ENCODE results near the gene SMAD3. TPM values are rescaled to one million over a fixed set of nuclear protein-coding genes. Genes with fewer than 3 reads are reported as not detected.

The SMAD3 gene
- total RNA-seq, 1 experiment from 2014 or later = 89.2 TPM

- H3K9ac ChIP-seq (ENCODE audit: low read length) = no peak overlapping the region
- H3K27me3 ChIP-seq (ENCODE audit: insufficient read depth, low read length) = no peaks in the 10 kb centered on the region
- H3K36me3 ChIP-seq (ENCODE audit: control insufficient read depth in 1 of 2, insufficient read depth in 2 of 2, low read length in 2 of 2) = peaks cover 2 to 40% of the 10 kb centered on the region in 2 experiments; a peak in 2 of 4 replicates
- H3K4me1 ChIP-seq (ENCODE audit: control insufficient read depth in 1 of 2, insufficient read depth in 2 of 2, low read length in 2 of 2) = peaks cover 16 to 64% of the 10 kb centered on the region in 2 experiments
- BruUV-seq (replicated peaks) = no TSS peak
- TF ChIP-seq RAD21 (IDR thresholded peaks at IDR 0.05; ENCODE audit: low read depth) (no peak), ELF1 (IDR thresholded peaks at IDR 0.05; ENCODE audit: borderline replicate concordance, low read depth) (no peak), CTCF (IDR thresholded peaks at IDR 0.05 in 2 of 3, conservative IDR thresholded peaks at IDR 0.05 in 1 of 3; ENCODE audit: borderline replicate concordance in 1 of 3, insufficient read depth in 1 of 3, low read depth in 2 of 3, low read length in 2 of 3) (0 out of 6 replicates have a peak, but pooled peaks of 1 of the 3 experiments have one; percentile 20)
- ATAC-seq (peak; percentile 57), DNase-seq (ENCODE audit: low read depth, low spot score) (no peak)
- intact Hi-C loops (cut with micrococcal nuclease) = no loop called here
- ChIA-PET POLR2A (no interaction called here), CTCF (interaction anchor here (0.9 kb wide), 1 partner anchor 202 kb away, joined by 3 read pairs; no protein-coding TSS in a partner anchor), RAD21 (ENCODE audit: low non-redundant PET in 1 of 2, low total read pairs in 2 of 2, uncharacterized antibody in 2 of 2, unreplicated experiment in 2 of 2) (no interaction called here)
- no peak overlapping the region for H2AFZ ChIP-seq (ENCODE audit: low read depth, low read length, poor library complexity, severe bottlenecking)
- H3K4me2 ChIP-seq (ENCODE audit: low read length) = no peak overlapping the region
- no peaks in the 10 kb centered on the region for H3K9me3 ChIP-seq (ENCODE audit: control insufficient read depth in 1 of 2, insufficient read depth in 1 of 2, low read depth in 1 of 2, low read length in 2 of 2)
- H4K20me1 ChIP-seq (ENCODE audit: insufficient read depth) = no peaks in the 10 kb centered on the region
- H3K9me2 ChIP-seq (ENCODE audit: insufficient read depth) = no peaks in the 10 kb centered on the region
- no peak overlapping the region for H3K4me3 ChIP-seq (replicated peaks in 1 of 2; ENCODE audit: low read depth in 1 of 2, low read length in 2 of 2)
- H3K79me2 ChIP-seq (ENCODE audit: insufficient read depth, low read length) = peaks cover 65% of the 10 kb centered on the region
- peak overlapping the region; percentile 18; the same call in 1 of the 2 replicates for H3K27ac ChIP-seq (ENCODE audit: low read depth, low read length)
Observed at GRCh38 chr15:67164811-67165253, 99.4 kb downstream of the SMAD3 start.

GRCh38 chr15:67165254-67166253 lies 100.2 kb downstream of the SMAD3 start:
- CTCF ChIA-PET = interaction anchor here (0.9 kb wide), 1 partner anchor 202 kb away, joined by 3 read pairs; no protein-coding TSS in a partner anchor
- Histone ChIP-seq H3K9me2 (ENCODE audit: insufficient read depth) (no peaks in the 10 kb centered on the region), H3K9ac (ENCODE audit: low read length) (no peak overlapping the region), H2AFZ (ENCODE audit: low read depth, low read length, poor library complexity, severe bottlenecking) (no peak overlapping the region), H3K4me1 (ENCODE audit: control insufficient read depth in 1 of 2, insufficient read depth in 2 of 2, low read length in 2 of 2) (peaks cover 16 to 59% of the 10 kb centered on the region in 2 experiments), H3K9me3 (ENCODE audit: control insufficient read depth in 1 of 2, insufficient read depth in 1 of 2, low read depth in 1 of 2, low read length in 2 of 2) (no peaks in the 10 kb centered on the region), H3K4me3 (replicated peaks in 1 of 2; ENCODE audit: low read depth in 1 of 2, low read length in 2 of 2) (no peak overlapping the region), H3K36me3 (ENCODE audit: control insufficient read depth in 1 of 2, insufficient read depth in 2 of 2, low read length in 2 of 2) (peaks cover 2 to 48% of the 10 kb centered on the region in 2 experiments; a peak in 2 of 4 replicates), H3K27ac (ENCODE audit: low read depth, low read length) (no peak overlapping the region), H3K79me2 (ENCODE audit: insufficient read depth, low read length) (peaks cover 58% of the 10 kb centered on the region), H3K27me3 (ENCODE audit: insufficient read depth, low read length) (no peaks in the 10 kb centered on the region), H4K20me1 (ENCODE audit: insufficient read depth) (no peaks in the 10 kb centered on the region), H3K4me2 (ENCODE audit: low read length) (no peak overlapping the region)
- POLR2A ChIA-PET = no interaction called here
- ATAC-seq = no peak
- RAD21 ChIA-PET (ENCODE audit: low non-redundant PET in 1 of 2, low total read pairs in 2 of 2, uncharacterized antibody in 2 of 2, unreplicated experiment in 2 of 2) = no interaction called here
- no peak for DNase-seq (ENCODE audit: low read depth, low spot score)
- TSS peak; percentile 17 for BruUV-seq (replicated peaks)
- intact Hi-C loops (cut with micrococcal nuclease) = no loop called here
- TF ChIP-seq SIN3A (IDR thresholded peaks at IDR 0.05; ENCODE audit: low read depth) (no peak), CBX3 (IDR thresholded peaks at IDR 0.05; ENCODE audit: low read depth) (no peak), EZH2phosphoT487 (IDR thresholded peaks at IDR 0.05; ENCODE audit: borderline replicate concordance) (no peak), REST (IDR thresholded peaks at IDR 0.05; ENCODE audit: low read depth) (no peak), RAD21 (IDR thresholded peaks at IDR 0.05; ENCODE audit: low read depth) (no peak), CEBPB (IDR thresholded peaks at IDR 0.05; ENCODE audit: low read depth) (no peak), ZNF274 (IDR thresholded peaks at IDR 0.05; ENCODE audit: low read depth, low read length) (no peak), ELF1 (IDR thresholded peaks at IDR 0.05; ENCODE audit: borderline replicate concordance, low read depth) (no peak), SP1 (IDR thresholded peaks at IDR 0.05; ENCODE audit: low read depth) (no peak), JUND (IDR thresholded peaks at IDR 0.05) (no peak), FOSL1 (IDR thresholded peaks at IDR 0.05; ENCODE audit: low read depth) (no peak), MAX (IDR thresholded peaks at IDR 0.05) (no peak)
